Type B pancreatic cell (in vitro differentiated cells): ENCODE measurements around the gene CD180. TPM values are rescaled to one million over a fixed set of nuclear protein-coding genes. Genes with fewer than 3 reads are reported as not detected.
A peak's percentile ranks its signal among the peaks of the same experiment; 100 is the strongest.

Experiments used
- DNase-seq: peaks from one replicate; pipeline ENCODE4 v3.0.0; 2021; ENCODE audit warnings: mixed read lengths; ENCODE audit not compliant: unreplicated experiment; ENCODE audit errors: extremely low spot score
- H3K27ac Mint-ChIP-seq: 2 replicates; pipeline ENCODE4 v1.8.0; 2021; ENCODE audit warnings: mild to moderate bottlenecking, mixed read lengths
- H3K27me3 Mint-ChIP-seq: 2 replicates; pipeline ENCODE4 v1.8.0; 2021; ENCODE audit warnings: mixed read lengths
- H3K36me3 Mint-ChIP-seq: 2 replicates; pipeline ENCODE4 v1.8.0; 2021; ENCODE audit warnings: mixed read lengths
- H3K4me1 Mint-ChIP-seq: one replicate; pipeline ENCODE4 v1.8.0; 2021; ENCODE audit warnings: mixed read lengths; ENCODE audit not compliant: unreplicated experiment
- H3K4me3 Mint-ChIP-seq: 2 replicates; pipeline ENCODE4 v1.8.0; 2021; ENCODE audit warnings: mild to moderate bottlenecking, mixed read lengths
- H3K9me3 Mint-ChIP-seq: 2 replicates; pipeline ENCODE4 v1.8.0; 2021; ENCODE audit warnings: mixed read lengths
- CTCF ChIP-seq: fragments of 200-600 bp; sonication (generic); conservative IDR thresholded peaks from 2 replicates; pipeline ENCODE4 v1.5.0; 2021; ENCODE audit warnings: antibody characterized with exemption, mild to moderate bottlenecking
- total RNA-seq: library from RNA; stranded (reverse); gene quantifications from 2 replicates; pipeline ENCODE4 v1.2.1, GENCODE V29; 2021; ENCODE audit warnings: low replicate concordance

CD180 gene
- total RNA-seq, 1 donor from 2014 or later, result not detected

GRCh38 chr5:67216564-67216963 is 20.0 kb upstream of the CD180 start:
- TF ChIP-seq CTCF, result no peak
- Mint-ChIP-seq H3K27me3 (peaks cover 11% of the 10 kb centered on the region), H3K27ac (no peak overlapping the region)

GRCh38 chr5:67215519-67216471 is 19.2 kb upstream of the CD180 start:
- peak overlapping the region; percentile 27 for H3K4me3 Mint-ChIP-seq
- TF ChIP-seq CTCF, result no peak
- no peaks in the 10 kb centered on the region for H3K36me3 Mint-ChIP-seq
- H3K27ac Mint-ChIP-seq, result no peak overlapping the region
- DNase-seq, result no peak
- peaks cover 19% of the 10 kb centered on the region for H3K4me1 Mint-ChIP-seq
- H3K27me3 Mint-ChIP-seq, result peaks cover 11% of the 10 kb centered on the region
- no peaks in the 10 kb centered on the region for H3K9me3 Mint-ChIP-seq

More at GRCh38 chr5:67216564-67216963, 20.0 kb upstream of the CD180 start:
- peaks cover 19% of the 10 kb centered on the region for H3K4me1 Mint-ChIP-seq
- H3K36me3 Mint-ChIP-seq, result no peaks in the 10 kb centered on the region
- no peak overlapping the region for H3K4me3 Mint-ChIP-seq
- no peak for DNase-seq
- no peaks in the 10 kb centered on the region for H3K9me3 Mint-ChIP-seq

GRCh38 chr5:67214707-67215447 is 18.3 kb upstream of the CD180 start:
- Mint-ChIP-seq H3K36me3 (no peaks in the 10 kb centered on the region), H3K27me3 (peaks cover 11% of the 10 kb centered on the region), H3K4me1 (peaks cover 19% of the 10 kb centered on the region), H3K9me3 (no peaks in the 10 kb centered on the region), H3K27ac (no peak overlapping the region), H3K4me3 (no peak overlapping the region)
- no peak for DNase-seq
- TF ChIP-seq CTCF, result no peak

- no peak for TF ChIP-seq CTCF
- no peak for DNase-seq
- Mint-ChIP-seq H3K9me3 (no peaks in the 10 kb centered on the region), H3K36me3 (no peaks in the 10 kb centered on the region), H3K27ac (no peak overlapping the region), H3K27me3 (peaks cover 11% of the 10 kb centered on the region), H3K4me1 (peaks cover 24% of the 10 kb centered on the region), H3K4me3 (no peak overlapping the region)
Observed at GRCh38 chr5:67214036-67214435, 17.4 kb upstream of the CD180 start.

GRCh38 chr5:67211926-67212325 is 15.3 kb upstream of the CD180 start:
- H3K27ac Mint-ChIP-seq, result no peak overlapping the region
- no peaks in the 10 kb centered on the region for H3K27me3 Mint-ChIP-seq
- no peaks in the 10 kb centered on the region for H3K9me3 Mint-ChIP-seq
- H3K36me3 Mint-ChIP-seq, result no peaks in the 10 kb centered on the region
- DNase-seq, result no peak
- H3K4me1 Mint-ChIP-seq, result peaks cover 26% of the 10 kb centered on the region
- no peak overlapping the region for H3K4me3 Mint-ChIP-seq
- no peak for TF ChIP-seq CTCF
